Erythroblast (primary cell): ENCODE data around the gene ZNF106.

Experiments used
- GATA1 ChIP-seq: IDR thresholded peaks from 2 replicates; pipeline ENCODE4 v1.6.1; 2011; ENCODE audit warnings: low read depth, mild to moderate bottlenecking, control low read depth, low read length, moderate library complexity
- POLR2A ChIP-seq: IDR thresholded peaks from 2 replicates; pipeline ENCODE4 v1.6.1; 2011; ENCODE audit warnings: mild to moderate bottlenecking, low read length

DNA sequence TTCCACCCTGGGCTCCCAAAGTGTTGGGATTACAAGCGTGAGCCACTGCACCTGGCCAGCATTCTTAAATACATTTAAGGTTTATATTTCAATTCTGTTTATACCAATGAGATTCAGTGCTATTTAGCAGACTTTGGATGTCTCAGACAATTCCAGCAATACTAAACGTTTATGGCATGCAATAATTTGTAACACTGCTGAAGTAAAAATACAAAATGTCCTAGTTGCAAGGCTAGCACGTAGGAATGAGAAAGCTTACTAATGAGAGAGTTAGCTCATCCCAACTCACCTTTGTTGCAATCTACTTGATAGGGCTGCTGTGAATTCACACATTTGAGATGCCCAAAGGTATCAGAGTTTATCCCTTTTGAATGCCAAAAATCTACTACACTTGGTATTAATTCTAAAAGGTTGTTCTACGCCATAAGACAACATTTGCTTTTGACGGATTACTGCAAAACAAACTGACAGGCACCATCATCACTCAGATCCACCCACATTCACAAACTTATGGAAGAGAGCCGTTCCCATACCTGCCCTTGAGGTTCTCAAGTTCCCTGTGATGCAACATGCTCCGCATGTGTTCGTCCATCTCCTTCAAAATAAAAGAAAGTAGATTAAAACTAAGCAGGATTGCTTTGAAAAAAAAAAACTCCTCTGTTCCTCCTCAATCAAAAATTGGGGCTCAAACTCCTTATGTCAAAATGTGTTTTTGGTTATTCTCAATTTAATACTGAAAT lies 25.3 kb downstream of the ZNF106 start:
- TF ChIP-seq POLR2A (no peak), GATA1 (no peak)
